Ectodermal cell (in vitro differentiated cells): Measurements from ENCODE around the gene DACH2. TPM values are rescaled to one million over a fixed set of nuclear protein-coding genes. Genes with fewer than 3 reads are reported as not detected.

Source experiments
- H3K27ac ChIP-seq: 2 replicates; pipeline ENCODE4 v1.7.0; 2013; ENCODE audit warnings: mild to moderate bottlenecking, low read depth, low read length; ENCODE audit not compliant: insufficient read depth, poor library complexity, severe bottlenecking
- H3K27me3 ChIP-seq: 2 replicates; pipeline ENCODE4 v1.7.0; 2013; ENCODE audit warnings: mild to moderate bottlenecking, low read length; ENCODE audit not compliant: insufficient read depth, control insufficient read depth, poor library complexity, severe bottlenecking
- H3K36me3 ChIP-seq: one replicate; pipeline ENCODE4 v1.7.0; 2013; ENCODE audit warnings: low read length; ENCODE audit not compliant: control insufficient read depth, insufficient read depth
- H3K4me1 ChIP-seq: one replicate; pipeline ENCODE4 v1.7.0; 2013; ENCODE audit warnings: low read length; ENCODE audit not compliant: control insufficient read depth, insufficient read depth
- H3K4me3 ChIP-seq: 2 replicates; pipeline ENCODE4 v1.7.0; 2013; ENCODE audit warnings: low read depth, low read length, control low read depth; ENCODE audit not compliant: insufficient read depth
- H3K9me3 ChIP-seq: 2 replicates; pipeline ENCODE4 v1.7.0; 2013; ENCODE audit warnings: mild to moderate bottlenecking, low read length, moderate library complexity; ENCODE audit not compliant: control insufficient read depth
- WGBS, 2 experiments: methylation state at CpG; one replicate each; pipeline ENCODE4 v1.1.7; 2013; ENCODE audit warnings: missing lambda C conversion rate in 2 of 2; 5-methylcytosine and 5-hydroxymethylcytosine counted together
- polyA plus RNA-seq, 4 experiments: library from polyadenylated mRNA; stranded (reverse); fragments of 50-300 nt; gene quantifications; one replicate each; pipeline ENCODE4 v1.2.3, GENCODE V29; 2013

The DACH2 gene
- polyA plus RNA-seq (2013, experiment 1 of 4): 3.6 TPM
- polyA plus RNA-seq (2013, experiment 2 of 4): 2.5 TPM
- polyA plus RNA-seq (2013, experiment 3 of 4): 4.4 TPM
- 5.3 TPM for polyA plus RNA-seq (2013, experiment 4 of 4)

DNA sequence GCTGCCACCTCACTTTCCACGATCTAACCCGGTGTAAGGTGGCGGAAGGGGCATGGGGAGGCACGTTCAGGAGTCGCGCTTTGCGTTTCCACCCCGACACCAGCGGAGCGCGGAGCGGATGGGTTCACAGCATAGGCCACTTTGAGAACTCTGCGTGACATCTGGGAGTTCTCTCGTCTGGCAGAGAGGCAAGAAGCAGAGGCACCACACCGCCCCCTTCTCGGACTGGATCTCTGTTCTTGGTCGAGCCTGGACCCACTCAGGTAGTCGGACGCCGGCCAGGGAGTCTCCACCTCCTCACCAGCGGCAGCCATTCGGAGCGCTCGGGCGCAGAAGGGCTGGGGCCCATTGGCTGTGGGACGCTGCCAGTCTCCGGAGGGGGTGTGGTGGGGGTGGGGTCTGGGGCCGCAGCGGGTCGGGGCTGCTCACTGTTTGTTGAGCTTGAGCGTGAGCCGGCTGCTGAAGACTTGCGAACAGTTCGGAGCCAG, at the start of gene DACH2:
Gene DACH2, plus strand, starts transcription at position 428 of the 488 bp plus-strand sequence.
- 0 to 1% methylated on average over 34 of the region's 34 CpGs for WGBS, 2 experiments

DNA sequence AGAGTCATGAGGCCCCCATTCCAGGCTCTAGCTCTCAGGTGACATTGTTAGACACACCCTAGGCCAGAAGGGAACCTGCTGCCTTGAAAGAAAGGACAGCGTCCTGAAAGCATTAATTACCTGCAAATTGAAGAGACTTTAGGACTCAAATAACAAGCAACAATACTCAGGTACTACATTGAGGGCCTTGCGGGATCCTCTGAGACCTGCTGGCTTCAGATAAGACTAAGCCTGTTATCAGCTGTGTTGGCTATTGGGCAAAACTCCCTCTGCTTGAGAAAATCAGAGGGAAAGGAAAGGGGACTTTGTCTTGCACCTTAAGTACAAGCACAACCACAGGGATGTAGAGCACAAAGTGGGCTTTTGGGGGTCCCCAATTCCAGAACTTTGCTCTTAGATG, 45.9 kb upstream of the DACH2 start:
- Histone ChIP-seq H3K36me3 (no peaks in the 10 kb centered on the region), H3K4me3 (no peak overlapping the region), H3K9me3 (no peaks in the 10 kb centered on the region), H3K27me3 (no peaks in the 10 kb centered on the region), H3K4me1 (no peaks in the 10 kb centered on the region), H3K27ac (no peak overlapping the region)
- 82 to 92% methylated on average over 2 of the region's 2 CpGs for WGBS, 2 experiments

More for the DNA sequence above, at the start of gene DACH2:
- Histone ChIP-seq H3K36me3 (no peaks in the 10 kb centered on the region), H3K9me3 (no peaks in the 10 kb centered on the region), H3K4me3 (peak within 1 kb of the TSS; percentile 47), H3K27ac (no peak within 1 kb of the TSS), H3K27me3 (peaks cover 42% of the 10 kb centered on the region), H3K4me1 (no peaks in the 10 kb centered on the region)

DNA sequence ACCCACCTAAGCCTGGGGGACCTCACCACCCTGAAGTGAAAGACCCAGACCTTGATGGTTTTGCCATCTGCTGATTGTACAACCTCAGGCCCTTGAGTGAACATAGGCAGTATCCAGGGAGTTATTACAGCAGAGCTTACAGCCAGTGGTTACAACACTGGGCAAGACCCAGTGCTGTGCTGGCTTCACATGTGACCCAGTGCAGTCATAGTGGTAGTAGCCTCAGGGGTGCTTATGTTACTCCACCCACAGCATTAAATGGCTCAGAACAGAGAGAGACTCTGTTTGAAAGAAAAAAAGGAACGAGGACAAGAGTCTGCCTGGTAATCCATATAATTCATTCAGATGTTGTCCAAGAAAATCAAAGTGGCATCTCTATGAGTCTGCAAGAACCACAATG, 45.2 kb upstream of the DACH2 start:
- no peaks in the 10 kb centered on the region for H3K9me3 ChIP-seq
- H3K4me3 ChIP-seq: no peak overlapping the region
- no peaks in the 10 kb centered on the region for H3K27me3 ChIP-seq
- 63 to 100% methylated on average over 1 of the region's 1 CpG for WGBS, 2 experiments
- H3K36me3 ChIP-seq: no peaks in the 10 kb centered on the region
- H3K4me1 ChIP-seq: no peaks in the 10 kb centered on the region
- no peak overlapping the region for H3K27ac ChIP-seq

DNA sequence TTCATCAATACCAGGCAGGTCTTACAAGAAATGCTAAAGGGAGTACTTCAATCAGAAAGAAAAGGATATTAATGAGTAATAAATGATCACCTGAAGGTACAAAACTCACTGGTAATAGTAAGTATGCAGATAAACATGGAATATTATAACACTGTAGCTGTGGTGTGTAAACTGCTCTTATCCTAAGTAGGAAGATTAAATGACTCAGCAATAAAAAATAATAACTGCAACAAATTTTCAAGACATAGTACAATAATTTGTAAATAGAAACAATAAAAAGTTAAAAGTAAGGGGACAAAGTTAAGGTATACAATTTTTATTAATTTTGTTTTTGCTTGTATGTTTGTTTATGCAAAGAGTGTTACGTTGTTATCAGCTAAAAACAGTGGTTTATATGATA, 43.7 kb upstream of the DACH2 start:
- no peak overlapping the region for H3K27ac ChIP-seq
- H3K27me3 ChIP-seq: no peaks in the 10 kb centered on the region
- no peaks in the 10 kb centered on the region for H3K9me3 ChIP-seq
- H3K36me3 ChIP-seq: no peaks in the 10 kb centered on the region
- no peak overlapping the region for H3K4me3 ChIP-seq
- 88% methylated on average over 1 of the region's 1 CpG; no CpG with 5 or more reads in 1 of the 2 experiments for WGBS, 2 experiments
- H3K4me1 ChIP-seq: no peaks in the 10 kb centered on the region

DNA sequence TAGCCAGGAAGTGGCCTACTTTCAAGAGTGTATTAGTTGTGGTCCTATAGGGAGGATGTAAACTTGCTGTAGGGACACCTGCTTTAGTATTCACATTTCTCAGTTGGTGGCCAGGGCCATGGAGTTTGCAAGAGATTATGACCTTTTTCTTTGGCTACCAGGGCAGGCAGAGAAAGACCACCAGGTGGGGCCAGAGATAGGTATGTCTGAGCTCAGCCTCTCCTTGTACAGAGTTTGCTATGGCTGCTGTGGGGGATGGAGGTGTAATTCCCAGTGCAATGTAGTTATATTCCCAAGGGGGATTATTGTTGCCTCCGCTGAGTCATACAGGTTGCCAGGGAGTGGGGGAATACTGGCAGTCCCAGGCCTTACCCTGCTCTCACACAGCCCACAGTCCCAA, 26.3 kb upstream of the DACH2 start:
- WGBS, 2 experiments: 83 to 100% methylated on average over 1 of the region's 1 CpG
- Histone ChIP-seq H3K36me3 (no peaks in the 10 kb centered on the region), H3K4me3 (no peak overlapping the region), H3K4me1 (no peaks in the 10 kb centered on the region), H3K9me3 (no peaks in the 10 kb centered on the region), H3K27ac (no peak overlapping the region), H3K27me3 (no peaks in the 10 kb centered on the region)

DNA sequence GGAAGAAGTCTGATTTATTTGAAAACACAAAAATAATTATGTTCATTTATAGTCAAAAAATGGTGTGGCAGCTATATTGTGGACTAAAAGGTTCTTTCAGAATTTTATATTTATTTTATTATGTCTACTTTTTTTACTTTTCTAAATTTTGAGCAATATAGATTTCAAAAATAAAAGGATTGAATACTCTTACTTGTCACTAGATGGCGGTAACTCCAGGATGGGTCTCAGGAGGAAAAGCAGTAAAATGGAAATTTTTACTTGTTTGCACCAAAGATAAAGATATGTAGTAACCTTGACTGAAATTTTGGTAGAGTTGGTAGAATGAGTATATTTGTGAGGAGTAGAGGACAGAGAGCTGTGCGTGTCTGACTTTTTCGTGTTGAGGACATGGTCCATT, 14.5 kb upstream of the DACH2 start:
- H3K27me3 ChIP-seq: no peaks in the 10 kb centered on the region
- no peaks in the 10 kb centered on the region for H3K9me3 ChIP-seq
- no peak overlapping the region for H3K4me3 ChIP-seq
- H3K27ac ChIP-seq: no peak overlapping the region
- no peaks in the 10 kb centered on the region for H3K36me3 ChIP-seq
- 43 to 55% methylated on average over 2 to 3 of the region's 3 CpGs for WGBS, 2 experiments
- no peaks in the 10 kb centered on the region for H3K4me1 ChIP-seq

DNA sequence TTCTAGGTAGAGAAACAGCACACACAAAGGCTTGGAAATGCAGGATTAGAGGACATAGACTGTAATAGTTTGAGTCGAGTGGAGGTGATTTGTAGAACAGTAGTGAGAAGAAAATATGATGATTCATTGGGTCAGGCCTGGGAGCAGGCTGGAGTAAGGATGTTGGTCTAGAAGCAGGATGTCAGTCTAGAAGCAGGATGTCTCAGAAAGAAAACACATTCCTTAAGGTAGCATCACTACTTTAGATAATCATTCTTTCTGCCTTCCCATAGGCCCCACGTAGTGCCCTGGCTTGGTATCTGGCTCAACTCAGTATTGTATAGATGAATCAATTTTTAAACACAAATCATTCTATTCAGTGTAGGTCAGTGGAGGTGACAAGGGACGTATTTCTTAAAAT, 11.2 kb upstream of the DACH2 start:
- Histone ChIP-seq H3K9me3 (no peaks in the 10 kb centered on the region), H3K27ac (no peak overlapping the region), H3K36me3 (no peaks in the 10 kb centered on the region), H3K4me3 (no peak overlapping the region), H3K4me1 (no peaks in the 10 kb centered on the region), H3K27me3 (no peaks in the 10 kb centered on the region)
- 93 to 99% methylated on average over 1 to 2 of the region's 3 CpGs for WGBS, 2 experiments

DNA sequence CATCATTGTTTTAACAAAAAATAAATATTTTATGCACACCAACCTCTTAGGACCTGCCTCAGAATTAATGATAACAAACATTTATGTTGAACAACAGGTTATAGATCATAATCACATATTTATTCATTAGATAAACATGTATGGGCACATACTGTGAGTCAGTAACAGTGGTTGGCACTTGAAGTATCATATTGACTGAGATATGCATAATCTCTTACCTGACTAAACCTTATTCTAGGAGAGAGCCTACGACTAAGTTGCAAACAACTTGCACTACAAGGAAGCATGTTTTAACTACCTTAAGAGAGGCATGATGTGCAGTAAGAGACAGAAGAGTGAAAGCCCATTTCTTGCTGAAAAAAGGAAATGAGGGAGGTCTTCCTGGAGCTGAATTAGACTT, 6.5 kb upstream of the DACH2 start:
- Histone ChIP-seq H3K27me3 (peaks cover 6% of the 10 kb centered on the region), H3K4me3 (no peak overlapping the region), H3K36me3 (no peaks in the 10 kb centered on the region), H3K27ac (no peak overlapping the region), H3K9me3 (no peaks in the 10 kb centered on the region), H3K4me1 (no peaks in the 10 kb centered on the region)
- 70 to 100% methylated on average over 1 of the region's 1 CpG for WGBS, 2 experiments

DNA sequence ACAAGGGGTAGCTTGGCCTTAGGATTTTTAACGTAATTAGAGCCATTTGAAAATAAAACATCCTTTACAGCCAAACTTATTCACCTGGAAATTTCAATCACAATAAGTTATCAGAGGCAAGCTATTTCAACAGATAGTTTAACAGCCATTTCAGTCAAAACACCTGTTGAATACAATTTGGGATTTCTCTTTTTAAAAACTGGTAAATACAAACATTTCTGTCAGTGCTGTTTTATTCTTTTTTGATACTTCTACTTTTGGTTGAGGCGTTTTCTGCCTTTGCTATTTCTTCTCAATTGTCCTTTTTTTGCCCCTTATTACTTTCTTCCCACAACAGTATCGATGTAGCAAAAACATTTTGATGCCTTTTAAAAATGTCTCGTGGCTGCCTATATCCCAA, 2.1 kb upstream of the DACH2 start:
- peaks cover 42% of the 10 kb centered on the region for H3K27me3 ChIP-seq
- H3K27ac ChIP-seq: no peak overlapping the region
- no peaks in the 10 kb centered on the region for H3K4me1 ChIP-seq
- no peaks in the 10 kb centered on the region for H3K9me3 ChIP-seq
- H3K36me3 ChIP-seq: no peaks in the 10 kb centered on the region
- no peak overlapping the region for H3K4me3 ChIP-seq
- WGBS, 2 experiments: 91 to 93% methylated on average over 3 to 4 of the region's 4 CpGs

DNA sequence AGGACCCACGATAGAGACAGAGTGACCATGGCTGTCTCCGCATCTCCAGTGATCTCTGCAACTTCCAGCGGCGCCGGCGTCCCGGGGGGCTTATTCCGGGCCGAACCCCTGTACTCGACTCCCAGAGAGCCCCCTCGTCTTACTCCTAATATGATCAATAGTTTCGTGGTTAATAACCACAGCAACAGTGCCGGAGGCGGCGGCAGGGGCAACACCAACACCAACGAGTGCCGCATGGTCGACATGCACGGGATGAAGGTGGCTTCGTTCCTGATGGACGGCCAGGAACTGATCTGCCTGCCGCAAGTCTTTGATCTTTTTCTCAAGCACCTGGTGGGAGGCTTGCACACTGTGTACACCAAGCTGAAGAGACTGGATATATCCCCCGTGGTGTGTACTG, 343 bp downstream of the DACH2 start:
- WGBS, 2 experiments: 1% methylated on average over 23 of the region's 23 CpGs
- Histone ChIP-seq H3K27ac (no peak overlapping the region), H3K4me3 (peak overlapping the region; percentile 47), H3K4me1 (no peaks in the 10 kb centered on the region), H3K27me3 (peaks cover 42% of the 10 kb centered on the region), H3K9me3 (no peaks in the 10 kb centered on the region), H3K36me3 (no peaks in the 10 kb centered on the region)

DNA sequence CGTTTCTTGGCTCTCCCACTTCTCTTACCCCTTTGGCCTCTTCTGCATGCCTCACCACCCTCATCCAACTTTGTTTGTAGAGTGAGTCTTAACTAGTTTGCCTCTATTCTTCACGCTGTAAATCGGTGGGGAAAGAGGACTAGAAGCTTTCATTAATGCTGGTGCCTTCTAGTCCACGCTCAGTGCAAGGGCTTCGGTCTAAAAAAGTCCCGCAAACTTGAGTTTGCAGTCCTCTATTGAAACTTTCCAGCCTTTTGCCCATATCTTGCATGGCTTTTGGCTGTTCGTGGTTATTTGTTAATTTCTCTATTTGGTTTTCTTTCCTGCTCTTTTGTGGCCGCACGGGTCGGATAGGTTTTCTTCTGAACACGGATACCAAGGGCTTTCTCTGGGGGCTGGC, 868 bp downstream of the DACH2 start:
- Histone ChIP-seq H3K27ac (no peak overlapping the region), H3K4me1 (no peaks in the 10 kb centered on the region), H3K4me3 (peak overlapping the region; percentile 47), H3K36me3 (no peaks in the 10 kb centered on the region), H3K27me3 (peaks cover 42% of the 10 kb centered on the region), H3K9me3 (no peaks in the 10 kb centered on the region)
- WGBS, 2 experiments: 11 to 15% methylated on average over 11 of the region's 11 CpGs
